Osteoblast (primary cell): ENCODE results near the gene CDC42SE2. TPM values are rescaled to one million over a fixed set of nuclear protein-coding genes. Genes with fewer than 3 reads are reported as not detected.
"Not testable (repeated sequence)": the region's sequence is repeated elsewhere in the genome, so short reads cannot be mapped to it uniquely, and the experiment has no call there.

Source experiments
- DNase-seq: peaks from one replicate; pipeline ENCODE4 v3.0.0; 2011; ENCODE audit warnings: low spot score, mixed read lengths; ENCODE audit not compliant: insufficient read length; ENCODE audit errors: missing footprints
- H2AFZ ChIP-seq: 2 replicates; pipeline ENCODE4 v1.6.0; 2011; ENCODE audit warnings: mild to moderate bottlenecking, low read length
- H3K27ac ChIP-seq: 2 replicates; pipeline ENCODE4 v1.5.1; 2011; ENCODE audit warnings: mild to moderate bottlenecking, low read depth, low read length, moderate library complexity
- H3K27me3 ChIP-seq: 2 replicates; pipeline ENCODE4 v1.6.0; 2012; ENCODE audit warnings: mild to moderate bottlenecking, control low read depth, inconsistent platforms, low read length, moderate library complexity; ENCODE audit not compliant: insufficient read depth
- H3K36me3 ChIP-seq: 2 replicates; pipeline ENCODE4 v1.5.1; 2011; ENCODE audit warnings: mild to moderate bottlenecking, low read length, control low read depth, moderate library complexity; ENCODE audit not compliant: insufficient read depth
- H3K4me1 ChIP-seq: 2 replicates; pipeline ENCODE4 v1.5.1; 2011; ENCODE audit warnings: mild to moderate bottlenecking, low read length, control low read depth, moderate library complexity; ENCODE audit not compliant: insufficient read depth
- H3K4me2 ChIP-seq: 2 replicates; pipeline ENCODE4 v1.6.0; 2011; ENCODE audit warnings: mild to moderate bottlenecking, low read length; ENCODE audit not compliant: insufficient read depth
- H3K4me3 ChIP-seq: fragments of 200-600 bp; sonication (generic); 3 replicates; pipeline ENCODE4 v1.5.1; 2012; ENCODE audit warnings: mild to moderate bottlenecking, low read length, inconsistent platforms; ENCODE audit not compliant: insufficient read depth
- H3K79me2 ChIP-seq: 2 replicates; pipeline ENCODE4 v1.6.0; 2012; ENCODE audit warnings: mild to moderate bottlenecking, low read length, control low read depth, inconsistent platforms; ENCODE audit not compliant: insufficient read depth
- H3K9me3 ChIP-seq: 2 replicates; pipeline ENCODE4 v1.5.1; 2011; ENCODE audit warnings: low read depth, low read length, control low read depth
- H4K20me1 ChIP-seq: 2 replicates; pipeline ENCODE4 v1.6.0; 2012; ENCODE audit warnings: mild to moderate bottlenecking, low read length, control low read depth; ENCODE audit not compliant: insufficient read depth
- total RNA-seq: library from RNA; depleted of rRNA; stranded (reverse); fragments of >200 nt; gene quantifications from 2 replicates; pipeline ENCODE4 v1.2.3, GENCODE V29; 2012
- TF ChIP-seq, protein P1 (sequence below): IDR thresholded peaks from 2 replicates; pipeline ENCODE4 v1.5.1; 2011; ENCODE audit warnings: mild to moderate bottlenecking, low read depth, low read length, moderate library complexity; ENCODE audit errors: extremely low read depth

Gene CDC42SE2
- total RNA-seq, 1 donor = 22.8 TPM

- TF ChIP-seq, protein P1, sequence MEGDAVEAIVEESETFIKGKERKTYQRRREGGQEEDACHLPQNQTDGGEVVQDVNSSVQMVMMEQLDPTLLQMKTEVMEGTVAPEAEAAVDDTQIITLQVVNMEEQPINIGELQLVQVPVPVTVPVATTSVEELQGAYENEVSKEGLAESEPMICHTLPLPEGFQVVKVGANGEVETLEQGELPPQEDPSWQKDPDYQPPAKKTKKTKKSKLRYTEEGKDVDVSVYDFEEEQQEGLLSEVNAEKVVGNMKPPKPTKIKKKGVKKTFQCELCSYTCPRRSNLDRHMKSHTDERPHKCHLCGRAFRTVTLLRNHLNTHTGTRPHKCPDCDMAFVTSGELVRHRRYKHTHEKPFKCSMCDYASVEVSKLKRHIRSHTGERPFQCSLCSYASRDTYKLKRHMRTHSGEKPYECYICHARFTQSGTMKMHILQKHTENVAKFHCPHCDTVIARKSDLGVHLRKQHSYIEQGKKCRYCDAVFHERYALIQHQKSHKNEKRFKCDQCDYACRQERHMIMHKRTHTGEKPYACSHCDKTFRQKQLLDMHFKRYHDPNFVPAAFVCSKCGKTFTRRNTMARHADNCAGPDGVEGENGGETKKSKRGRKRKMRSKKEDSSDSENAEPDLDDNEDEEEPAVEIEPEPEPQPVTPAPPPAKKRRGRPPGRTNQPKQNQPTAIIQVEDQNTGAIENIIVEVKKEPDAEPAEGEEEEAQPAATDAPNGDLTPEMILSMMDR = no peak
- Histone ChIP-seq H3K4me2 (no peak overlapping the region), H3K79me2 (peaks cover 10% of the 10 kb centered on the region), H2AFZ (no peak overlapping the region), H3K27me3 (no peaks in the 10 kb centered on the region), H3K4me3 (no peak overlapping the region), H3K27ac (no peak overlapping the region), H3K36me3 (no peaks in the 10 kb centered on the region), H4K20me1 (no peaks in the 10 kb centered on the region), H3K9me3 (no peaks in the 10 kb centered on the region), H3K4me1 (no peaks in the 10 kb centered on the region)
- no peak for DNase-seq
Measured at GRCh38 chr5:131338051-131338453, 74.2 kb downstream of the CDC42SE2 start.

- H3K4me3 ChIP-seq, DNase-seq, H3K4me2 ChIP-seq, H3K79me2 ChIP-seq, H2AFZ ChIP-seq, H3K27me3 ChIP-seq, H3K36me3 ChIP-seq, H4K20me1 ChIP-seq, H3K9me3 ChIP-seq, H3K27ac ChIP-seq, H3K4me1 ChIP-seq: not testable (repeated sequence)
Measured at GRCh38 chr5:131344288-131344687, 80.4 kb downstream of the CDC42SE2 start.

- H2AFZ ChIP-seq, H4K20me1 ChIP-seq, H3K4me2 ChIP-seq, H3K27ac ChIP-seq, H3K79me2 ChIP-seq, H3K36me3 ChIP-seq, H3K4me3 ChIP-seq, DNase-seq, H3K27me3 ChIP-seq, H3K4me1 ChIP-seq, H3K9me3 ChIP-seq: not testable (repeated sequence)
Measured at GRCh38 chr5:131346204-131346603, 82.4 kb downstream of the CDC42SE2 start.

DNA sequence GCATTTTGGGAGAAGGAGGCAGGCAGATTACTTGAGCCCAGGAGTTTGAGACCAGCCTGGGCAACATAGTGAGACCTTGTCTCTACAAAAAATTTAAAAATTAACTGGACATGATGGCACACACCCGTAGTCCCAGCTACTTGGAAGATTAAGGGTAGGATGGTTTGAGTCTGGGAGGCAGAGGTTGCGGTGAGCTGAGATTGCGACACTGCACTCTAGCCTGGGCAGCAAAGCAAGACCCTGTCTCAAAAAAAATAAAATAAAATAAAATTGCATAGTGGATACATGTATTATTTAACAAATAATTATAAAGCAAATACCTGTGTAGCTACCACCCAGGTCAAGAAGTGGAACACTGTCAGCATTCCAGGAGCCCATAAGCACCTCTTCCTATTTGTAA is 90.1 kb downstream of the CDC42SE2 start:
- no peak overlapping the region for H3K4me3 ChIP-seq
- no peak for DNase-seq
- H3K79me2 ChIP-seq = no peaks in the 10 kb centered on the region
- H3K36me3 ChIP-seq = no peaks in the 10 kb centered on the region
- no peaks in the 10 kb centered on the region for H4K20me1 ChIP-seq
- H3K27ac ChIP-seq = no peak overlapping the region
- no peaks in the 10 kb centered on the region for H3K27me3 ChIP-seq
- no peak overlapping the region for H2AFZ ChIP-seq
- TF ChIP-seq, protein P1 = no peak
- no peak overlapping the region for H3K4me2 ChIP-seq
- peaks cover 10% of the 10 kb centered on the region for H3K4me1 ChIP-seq
- no peaks in the 10 kb centered on the region for H3K9me3 ChIP-seq

- Histone ChIP-seq H3K27ac (no peak overlapping the region), H3K4me2 (peak overlapping the region; percentile 42), H3K27me3 (no peaks in the 10 kb centered on the region), H3K36me3 (no peaks in the 10 kb centered on the region), H3K4me3 (no peak overlapping the region), H3K9me3 (no peaks in the 10 kb centered on the region), H3K79me2 (no peaks in the 10 kb centered on the region), H3K4me1 (peaks cover 10% of the 10 kb centered on the region), H2AFZ (no peak overlapping the region), H4K20me1 (no peaks in the 10 kb centered on the region)
- TF ChIP-seq, protein P1 = no peak
- peak; percentile 26 for DNase-seq
Measured at GRCh38 chr5:131355971-131356528, 92.2 kb downstream of the CDC42SE2 start.
